ENCODE data around the gene C3AR1. TPM values are rescaled to one million over a fixed set of nuclear protein-coding genes. Genes with fewer than 3 reads are reported as not detected.

The C3AR1 gene
- total RNA-seq, 1 experiment from 2014 or later = not detected

- no peak overlapping the region for H4K5ac ChIP-seq (ENCODE audit: insufficient read length, low read depth, low read length)
- no peak overlapping the region for H2BK12ac ChIP-seq (ENCODE audit: insufficient read length, low read depth, low read length)
- H3K27me3 ChIP-seq (ENCODE audit: insufficient read depth, low read length) = no peaks in the 10 kb centered on the region
- no CpG with 5 or more reads among the region's 2 CpGs for WGBS (ENCODE audit: extremely low coverage, insufficient read length, low lambda C conversion rate)
- H3K4ac ChIP-seq (ENCODE audit: low read depth, low read length) = no peak overlapping the region
- no peak overlapping the region for H2BK5ac ChIP-seq (ENCODE audit: insufficient read length, low read length)
- no peak overlapping the region for H3K27ac ChIP-seq (ENCODE audit: insufficient read length, low read depth, low read length)
- no peaks in the 10 kb centered on the region; the same call in 1 of the 2 replicates for H3K4me1 ChIP-seq (ENCODE audit: insufficient read depth, low read length)
- no peaks in the 10 kb centered on the region for H3K23me2 ChIP-seq (ENCODE audit: insufficient read length, low read depth, low read length, poor library complexity, severe bottlenecking)
- no peaks in the 10 kb centered on the region for H3K9me3 Mint-ChIP-seq
- peaks cover 6 to 13% of the 10 kb centered on the region in 2 experiments for H3K4me1 Mint-ChIP-seq
- H4K91ac ChIP-seq (ENCODE audit: insufficient read length, low read depth, low read length) = no peak overlapping the region
- no peak overlapping the region for H4K8ac ChIP-seq (replicated peaks; ENCODE audit: insufficient read length, low read depth, low read length)
- H2BK120ac ChIP-seq (ENCODE audit: low read depth, low read length, poor library complexity, severe bottlenecking) = no peak overlapping the region
- no peak overlapping the region for H3K27ac Mint-ChIP-seq
- H3K4me2 ChIP-seq (ENCODE audit: insufficient read depth, insufficient read length, low read length) = no peak overlapping the region
- H3T11ph ChIP-seq (ENCODE audit: low read length) = no peak overlapping the region
- H4K20me1 ChIP-seq (ENCODE audit: control insufficient read depth, insufficient read depth, insufficient read length) = no peaks in the 10 kb centered on the region
- H3K56ac ChIP-seq (ENCODE audit: insufficient read length, low read depth, low read length) = no peak overlapping the region
- H2BK15ac ChIP-seq (ENCODE audit: low read depth, low read length) = no peak overlapping the region
- H3K79me2 ChIP-seq (ENCODE audit: insufficient read depth, low read length) = no peaks in the 10 kb centered on the region
- no peaks in the 10 kb centered on the region for H3K9me3 ChIP-seq (ENCODE audit: control insufficient read depth, low read depth, low read length)
- H3K36me3 Mint-ChIP-seq (ENCODE audit: insufficient read depth in 1 of 3, low read depth in 3 of 3) = peaks cover 0 to 5% (median 0%) of the 10 kb centered on the region in 3 experiments; a peak in 2 of 7 replicates
- H2AFZ ChIP-seq (ENCODE audit: low read length) = no peak overlapping the region
- H3K18ac ChIP-seq (ENCODE audit: insufficient read length, low read depth, low read length) = no peak overlapping the region
- no peak overlapping the region for H2BK20ac ChIP-seq (ENCODE audit: low read depth, low read length, poor library complexity, severe bottlenecking)
- H3K23ac ChIP-seq (ENCODE audit: insufficient read length, low read depth, low read length) = no peak overlapping the region
- no peak overlapping the region for H3K14ac ChIP-seq (ENCODE audit: insufficient read depth, low read length)
- no peak overlapping the region for H3K4me3 Mint-ChIP-seq
- no peak for DNase-seq
- no peaks in the 10 kb centered on the region for H3K79me1 ChIP-seq (ENCODE audit: insufficient read depth, low read depth, low read length, poor library complexity, severe bottlenecking)
- no peak for TF ChIP-seq CTCF (conservative IDR thresholded peaks at IDR 0.05)
- peaks cover 1% of the 10 kb centered on the region; the same call in 1 of the 2 replicates for H3K27me3 Mint-ChIP-seq (ENCODE audit: low read depth)
- no peak overlapping the region for H3K9ac ChIP-seq (ENCODE audit: extremely low read depth, insufficient read length, low read length)
- H2AK5ac ChIP-seq (ENCODE audit: insufficient read length, low read length) = no peak overlapping the region
Observed at GRCh38 chr12:8057306-8057705, 8.9 kb downstream of the C3AR1 start.

Measured in H9 (cell line).